Tibial nerve (tissue), 4 donors: ENCODE measurements around the gene SEM1.

Source experiments
- EP300 ChIP-seq, 2 donors: sonication (generic); formaldehyde crosslinking; IDR thresholded peaks; one replicate each; pipeline ENCODE4 v1.6.1; 2017; ENCODE audit warnings: antibody characterized with exemption in 2 of 2, mild to moderate bottlenecking in 1 of 2
- TF ChIP-seq, protein P1 (sequence below), 5 experiments: fragments of 200-600 bp in 3 of 5; fragments of 450-650 bp in 2 of 5; sonication (generic) in 3 of 5; IDR thresholded peaks; one replicate each; pipeline ENCODE4 v1.5.1; 2016 to 2019; ENCODE audit warnings: antibody characterized with exemption in 5 of 5, mild to moderate bottlenecking in 3 of 5, moderate library complexity in 2 of 5

GRCh38 chr7:96671854-96672253, 37.8 kb downstream of the SEM1 start:
- TF ChIP-seq, protein P1, sequence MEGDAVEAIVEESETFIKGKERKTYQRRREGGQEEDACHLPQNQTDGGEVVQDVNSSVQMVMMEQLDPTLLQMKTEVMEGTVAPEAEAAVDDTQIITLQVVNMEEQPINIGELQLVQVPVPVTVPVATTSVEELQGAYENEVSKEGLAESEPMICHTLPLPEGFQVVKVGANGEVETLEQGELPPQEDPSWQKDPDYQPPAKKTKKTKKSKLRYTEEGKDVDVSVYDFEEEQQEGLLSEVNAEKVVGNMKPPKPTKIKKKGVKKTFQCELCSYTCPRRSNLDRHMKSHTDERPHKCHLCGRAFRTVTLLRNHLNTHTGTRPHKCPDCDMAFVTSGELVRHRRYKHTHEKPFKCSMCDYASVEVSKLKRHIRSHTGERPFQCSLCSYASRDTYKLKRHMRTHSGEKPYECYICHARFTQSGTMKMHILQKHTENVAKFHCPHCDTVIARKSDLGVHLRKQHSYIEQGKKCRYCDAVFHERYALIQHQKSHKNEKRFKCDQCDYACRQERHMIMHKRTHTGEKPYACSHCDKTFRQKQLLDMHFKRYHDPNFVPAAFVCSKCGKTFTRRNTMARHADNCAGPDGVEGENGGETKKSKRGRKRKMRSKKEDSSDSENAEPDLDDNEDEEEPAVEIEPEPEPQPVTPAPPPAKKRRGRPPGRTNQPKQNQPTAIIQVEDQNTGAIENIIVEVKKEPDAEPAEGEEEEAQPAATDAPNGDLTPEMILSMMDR (IDR thresholded peaks at IDR 0.05) = no peak
- no peak for TF ChIP-seq EP300 (IDR thresholded peaks at IDR 0.05)
